Transverse colon (tissue), 4 donors: ENCODE measurements around the gene HSPG2. TPM values are rescaled to one million over a fixed set of nuclear protein-coding genes. Genes with fewer than 3 reads are reported as not detected.

Experiments
- DNase-seq: peaks from one replicate; pipeline ENCODE4 v3.0.0-alpha.2; 2019
- H3K27ac ChIP-seq, 4 donors: fragments of 200-600 bp; sonication (generic); 2 replicates each; pipeline ENCODE4 v1.5.1; 2016 to 2018; ENCODE audit warnings: inconsistent platforms in 4 of 4
- H3K27me3 ChIP-seq: fragments of 200-600 bp; sonication (generic); 2 replicates; pipeline ENCODE4 v1.5.1; 2017; ENCODE audit warnings: inconsistent platforms
- H3K36me3 ChIP-seq, 4 donors: fragments of 200-600 bp; sonication (generic); 2 replicates each; pipeline ENCODE4 v1.5.1; 2017 to 2019; ENCODE audit warnings: inconsistent platforms in 4 of 4
- H3K4me1 ChIP-seq, 4 donors: fragments of 200-600 bp; sonication (generic); 2 replicates each; pipeline ENCODE4 v1.5.1; 2017 to 2020; ENCODE audit warnings: inconsistent platforms in 4 of 4
- H3K4me3 ChIP-seq, 4 donors: fragments of 200-600 bp; sonication (generic); 1 replicate in 1 of 4; 2 replicates in 3 of 4; pipeline versions ENCODE4 v1.5.1 to v1.6.1; 2017 to 2019; ENCODE audit warnings: inconsistent platforms in 4 of 4
- H3K9me3 ChIP-seq, 2 donors: fragments of 200-600 bp; sonication (generic); 2 replicates each; pipeline ENCODE4 v1.5.1; 2017 to 2019; ENCODE audit warnings: inconsistent platforms in 2 of 2
- CTCF ChIP-seq, 5 experiments: fragments of 200-600 bp in 3 of 5; fragments of 450-650 bp in 2 of 5; sonication (generic) in 3 of 5; IDR thresholded peaks; 1 replicate in 2 of 5; 2 replicates in 3 of 5; pipeline ENCODE4 v1.5.1; 2016 to 2017; ENCODE audit warnings: antibody characterized with exemption in 5 of 5, inconsistent platforms in 3 of 5, mild to moderate bottlenecking in 2 of 5, moderate library complexity in 1 of 5
- EP300 ChIP-seq: sonication (generic); formaldehyde crosslinking; IDR thresholded peaks from one replicate; pipeline ENCODE4 v1.6.1; 2017; ENCODE audit warnings: antibody characterized with exemption, low read depth
- POLR2A ChIP-seq: fragments of 450-650 bp; IDR thresholded peaks from one replicate; pipeline ENCODE4 v1.6.1; 2016; ENCODE audit warnings: antibody characterized with exemption, mild to moderate bottlenecking, moderate library complexity
- POLR2AphosphoS5 ChIP-seq, 3 donors: sonication (generic); formaldehyde crosslinking; IDR thresholded peaks; one replicate each; pipeline ENCODE4 v1.6.1; 2016; ENCODE audit warnings: antibody characterized with exemption in 3 of 3
- WGBS, 2 donors: methylation state at CpG; one replicate each; pipeline ENCODE4 v1.1.5; 2018; ENCODE audit warnings: low coverage in 1 of 2; 5-methylcytosine and 5-hydroxymethylcytosine counted together
- in situ Hi-C, 4 donors: fragments of 200-750 bp; cut with MboI; loops; one replicate each; pipeline versions ENCODE4 v1.15.0 to v1.15.1; 2017; ENCODE audit warnings: low sequenced_read_pairs in 3 of 4, low pct_ligation_motif_present in 1 of 4, low pct_unique_long_range_greater_than_20kb in 1 of 4
- intact Hi-C: fragments of 100-400 bp; cut with DNase I; formaldehyde crosslinking; loops from one replicate; pipeline ENCODE4 v1.15.1; 2023; ENCODE audit warnings: low total_unique reads
- total RNA-seq, 4 donors: library from RNA; depleted of rRNA; stranded (reverse); fragments of >200 nt; gene quantifications; one replicate each; pipeline ENCODE4 v1.1.0, GENCODE V29; 2016

Gene HSPG2
- total RNA-seq, 4 donors from 2014 or later: 107 to 343 (median 228) TPM

GRCh38 chr1:21804536-21804935 is 132.6 kb downstream of the HSPG2 start:
- intact Hi-C loops: no loop called here
- DNase-seq: no peak
- in situ Hi-C loops: no loop called here
- Histone ChIP-seq H3K27me3 (no peaks in the 10 kb centered on the region), H3K4me1 (no peaks in the 10 kb centered on the region), H3K36me3 (no peaks in the 10 kb centered on the region), H3K27ac (no peak overlapping the region), H3K4me3 (no peak overlapping the region), H3K9me3 (no peaks in the 10 kb centered on the region)
- 81 to 84% methylated on average over 2 of the region's 2 CpGs for whole genome bisulfite sequencing, 2 donors
- TF ChIP-seq EP300 (no peak), CTCF (IDR thresholded peaks at IDR 0.05) (no peak), POLR2AphosphoS5 (IDR thresholded peaks at IDR 0.05) (no peak), POLR2A (no peak)

- WGBS, 2 donors: 100% methylated on average over 4 of the region's 4 CpGs; no CpG with 5 or more reads in 1 of the 2 donors
- Histone ChIP-seq H3K4me3 (no peak overlapping the region), H3K4me1 (no peaks in the 10 kb centered on the region), H3K9me3 (no peaks in the 10 kb centered on the region), H3K36me3 (no peaks in the 10 kb centered on the region), H3K27me3 (no peaks in the 10 kb centered on the region), H3K27ac (no peak overlapping the region)
- DNase-seq: no peak
- intact Hi-C loops: no loop called here
- TF ChIP-seq POLR2AphosphoS5 (IDR thresholded peaks at IDR 0.05): no peak
- no peak for TF ChIP-seq CTCF (IDR thresholded peaks at IDR 0.05)
- TF ChIP-seq POLR2A: no peak
- TF ChIP-seq EP300: no peak
- in situ Hi-C loops: no loop called here
These were observed 136.0 kb downstream of the HSPG2 start for GRCh38 chr1:21801100-21801499.

- H3K36me3 ChIP-seq: no peaks in the 10 kb centered on the region
- H3K27me3 ChIP-seq: no peaks in the 10 kb centered on the region
- no peak overlapping the region for H3K27ac ChIP-seq
- no peaks in the 10 kb centered on the region for H3K9me3 ChIP-seq
- H3K4me3 ChIP-seq: no peak overlapping the region
- TF ChIP-seq EP300: no peak
- TF ChIP-seq CTCF (IDR thresholded peaks at IDR 0.05): no peak
- no peak for TF ChIP-seq POLR2AphosphoS5 (IDR thresholded peaks at IDR 0.05)
- TF ChIP-seq POLR2A: no peak
- in situ Hi-C loops: no loop called here
- 80 to 82% methylated on average over 1 to 5 of the region's 5 CpGs for WGBS, 2 donors
- intact Hi-C loops: no loop called here
- no peaks in the 10 kb centered on the region for H3K4me1 ChIP-seq
- DNase-seq: no peak
These were observed 137.4 kb downstream of the HSPG2 start for GRCh38 chr1:21799730-21800129.

GRCh38 chr1:21795075-21795474 is 142.0 kb downstream of the HSPG2 start:
- TF ChIP-seq POLR2A (no peak), EP300 (no peak), POLR2AphosphoS5 (IDR thresholded peaks at IDR 0.05) (no peak), CTCF (IDR thresholded peaks at IDR 0.05) (no peak)
- Histone ChIP-seq H3K27ac (no peak overlapping the region), H3K4me3 (no peak overlapping the region), H3K9me3 (no peaks in the 10 kb centered on the region), H3K36me3 (no peaks in the 10 kb centered on the region), H3K4me1 (no peaks in the 10 kb centered on the region), H3K27me3 (no peaks in the 10 kb centered on the region)
- in situ Hi-C loops (no loop called here), intact Hi-C loops (no loop called here)
- no peak for DNase-seq
- whole genome bisulfite sequencing, 2 donors: 94 to 98% methylated on average over 2 to 6 of the region's 6 CpGs
